Panc1 (cell line): Measurements from ENCODE around the gene KCNIP3. TPM values are rescaled to one million over a fixed set of nuclear protein-coding genes. Genes with fewer than 3 reads are reported as not detected.

Experiments
- ATAC-seq: fragments of 200-7000 bp; cut with Tn5 transposase; 2 replicates; pipeline ENCODE4 v1.9.1; 2020; ENCODE audit warnings: mild to moderate bottlenecking, moderate library complexity
- BruUV-seq: library from RNA; stranded (reverse); fragments of 400-500 nt; replicated peaks from 2 replicates; lab custom pipeline; 2021; lab: Mats Ljungman, UMichigan
- CTCF ChIA-PET: fragments of 300-600 bp; sonication (Branson Sonifier 250); formaldehyde crosslinking; loops from one replicate; lab custom pipeline; 2022; ENCODE audit warnings: antibody characterized with exemption; lab: Charles Lee
- POLR2A ChIA-PET: fragments of 300-600 bp; sonication (Branson Sonifier 250); formaldehyde crosslinking; loops from one replicate; lab custom pipeline; 2022; ENCODE audit warnings: antibody characterized with exemption; lab: Charles Lee
- DNase-seq: peaks from one replicate; pipeline ENCODE4 v3.0.0-alpha.2; 2010; ENCODE audit warnings: low read depth, low spot score
- H3K27ac ChIP-seq: 2 replicates; pipeline ENCODE4 v1.5.1; 2011; ENCODE audit warnings: mild to moderate bottlenecking, low read length, inconsistent platforms
- H3K27me3 ChIP-seq: fragments of 200-500 bp; sonication (Bioruptor generic); 2 replicates; pipeline ENCODE4 v1.6.0; 2014; ENCODE audit warnings: low read length, inconsistent platforms; ENCODE audit not compliant: control insufficient read depth, insufficient read depth
- H3K36me3 ChIP-seq: fragments of 200-500 bp; sonication (Bioruptor generic); 2 replicates; pipeline ENCODE4 v1.5.1; 2014; ENCODE audit warnings: inconsistent platforms, mild to moderate bottlenecking, low read length, moderate library complexity; ENCODE audit not compliant: control insufficient read depth, insufficient read depth
- H3K4me1 ChIP-seq: 2 replicates; pipeline ENCODE4 v1.5.1; 2011; ENCODE audit warnings: inconsistent platforms, mild to moderate bottlenecking, low read length, moderate library complexity; ENCODE audit not compliant: control insufficient read depth, insufficient read depth
- H3K4me3 ChIP-seq, 2 experiments: 2 replicates each; pipeline ENCODE4 v1.5.1; 2011 to 2012; ENCODE audit warnings: low read depth in 2 of 2, low read length in 2 of 2, mild to moderate bottlenecking in 2 of 2, inconsistent platforms in 1 of 2, moderate library complexity in 1 of 2
- H3K9me3 ChIP-seq: fragments of 200-500 bp; sonication (Bioruptor generic); 2 replicates; pipeline ENCODE4 v1.5.1; 2014; ENCODE audit warnings: low read depth, mild to moderate bottlenecking, inconsistent platforms, low read length, moderate library complexity; ENCODE audit not compliant: control insufficient read depth, insufficient read depth
- CTCF ChIP-seq: fragments of 450-650 bp; IDR thresholded peaks from 2 replicates; pipeline ENCODE4 v1.5.1; 2017; ENCODE audit warnings: mild to moderate bottlenecking
- POLR2AphosphoS5 ChIP-seq: IDR thresholded peaks from 2 replicates; pipeline ENCODE4 v1.6.1; 2012; ENCODE audit warnings: mild to moderate bottlenecking, low read depth, low read length, moderate library complexity
- REST ChIP-seq, 2 experiments: IDR thresholded peaks; 2 replicates each; pipeline ENCODE4 v1.6.1; 2011 to 2012; ENCODE audit warnings: low read depth in 2 of 2, control low read depth in 1 of 2, low read length in 1 of 2, mild to moderate bottlenecking in 1 of 2, moderate library complexity in 1 of 2; ENCODE audit not compliant: insufficient read depth in 1 of 2
- SIN3A ChIP-seq: IDR thresholded peaks from 2 replicates; pipeline ENCODE4 v1.6.1; 2012; ENCODE audit warnings: low read depth, mild to moderate bottlenecking, low read length, moderate library complexity, borderline replicate concordance; ENCODE audit not compliant: insufficient read depth
- TCF7L2 ChIP-seq: IDR thresholded peaks from 2 replicates; pipeline ENCODE4 v1.6.1; 2011; ENCODE audit warnings: mild to moderate bottlenecking, low read depth, low read length, inconsistent platforms
- in situ Hi-C: cut with HindIII; loops from 2 replicates; pipeline ENCODE4 v1.10.0; 2016; ENCODE audit warnings: low sequenced_read_pairs, low pct_unique_long_range_greater_than_20kb
- intact Hi-C: fragments of 100-400 bp; cut with micrococcal nuclease; formaldehyde crosslinking; loops from one replicate; pipeline ENCODE4 v1.10.0; 2022; ENCODE audit not compliant: unreplicated experiment
- total RNA-seq: library from RNA; stranded (reverse); gene quantifications from one replicate; pipeline ENCODE4 v1.2.1, GENCODE V29; 2021; ENCODE audit not compliant: unreplicated experiment

The KCNIP3 gene
- total RNA-seq, 1 experiment from 2014 or later: 17.5 TPM

GRCh38 chr2:95334916-95335641 is 37.9 kb downstream of the KCNIP3 start:
- no peaks in the 10 kb centered on the region for H3K27me3 ChIP-seq
- no TSS peak for BruUV-seq
- H3K4me1 ChIP-seq: peaks cover 34% of the 10 kb centered on the region
- DNase-seq: no peak
- H3K9me3 ChIP-seq: no peaks in the 10 kb centered on the region
- H3K4me3 ChIP-seq: no peak overlapping the region
- in situ Hi-C loops (no loop called here), intact Hi-C loops (no loop called here)
- no peaks in the 10 kb centered on the region for H3K36me3 ChIP-seq
- H3K27ac ChIP-seq: peak overlapping the region; percentile 82
- CTCF ChIA-PET: interaction anchor here (0.6 to 0.9 kb wide), 2 partner anchors 10 to 614 kb away, joined by 3 read pairs; no protein-coding TSS in a partner anchor
- POLR2A ChIA-PET: no interaction called here
- TF ChIP-seq TCF7L2 (no peak), SIN3A (no peak), REST (IDR thresholded peaks at IDR 0.05; ENCODE audit: insufficient read depth in 1 of 2, low read depth in 2 of 2, low read length in 1 of 2) (no peak), CTCF (no peak), POLR2AphosphoS5 (no peak)
- ATAC-seq: no peak

GRCh38 chr2:95336406-95336805 is 39.3 kb downstream of the KCNIP3 start:
- H3K27me3 ChIP-seq: no peaks in the 10 kb centered on the region
- ChIA-PET POLR2A (no interaction called here), CTCF (no interaction called here)
- no peak for TF ChIP-seq REST (IDR thresholded peaks at IDR 0.05; ENCODE audit: insufficient read depth in 1 of 2, low read depth in 2 of 2, low read length in 1 of 2)
- no peak for TF ChIP-seq TCF7L2
- no peak for TF ChIP-seq POLR2AphosphoS5
- no peak for TF ChIP-seq SIN3A
- no peak for TF ChIP-seq CTCF
- BruUV-seq: no TSS peak
- in situ Hi-C loops (no loop called here), intact Hi-C loops (no loop called here)
- H3K4me3 ChIP-seq: no peak overlapping the region
- H3K4me1 ChIP-seq: peaks cover 26% of the 10 kb centered on the region
- no peaks in the 10 kb centered on the region for H3K9me3 ChIP-seq
- DNase-seq: no peak
- no peak overlapping the region for H3K27ac ChIP-seq
- H3K36me3 ChIP-seq: no peaks in the 10 kb centered on the region
- no peak for ATAC-seq
